Gastrocnemius medialis (tissue), 4 donors: ENCODE measurements around the gene AK3.

Experiments
- POLR2A ChIP-seq, 2 donors: fragments of 450-650 bp; IDR thresholded peaks; one replicate each; pipeline ENCODE4 v1.6.1; 2017; ENCODE audit warnings: antibody characterized with exemption in 2 of 2, mild to moderate bottlenecking in 2 of 2, moderate library complexity in 2 of 2
- TF ChIP-seq, protein P1 (sequence below), 5 experiments: fragments of 450-650 bp in 3 of 5; fragments of 200-600 bp in 2 of 5; sonication (generic) in 2 of 5; IDR thresholded peaks in 4 of 5; conservative IDR thresholded peaks in 1 of 5; 1 replicate in 4 of 5; 2 replicates in 1 of 5; pipeline ENCODE4 v1.5.1; 2016 to 2019; ENCODE audit warnings: antibody characterized with exemption in 5 of 5, mild to moderate bottlenecking in 3 of 5, moderate library complexity in 3 of 5

GRCh38 chr9:4739587-4740387 lies 1.2 kb downstream of the AK3 start:
- no peak for TF ChIP-seq POLR2A (IDR thresholded peaks at IDR 0.05)
- TF ChIP-seq, protein P1, sequence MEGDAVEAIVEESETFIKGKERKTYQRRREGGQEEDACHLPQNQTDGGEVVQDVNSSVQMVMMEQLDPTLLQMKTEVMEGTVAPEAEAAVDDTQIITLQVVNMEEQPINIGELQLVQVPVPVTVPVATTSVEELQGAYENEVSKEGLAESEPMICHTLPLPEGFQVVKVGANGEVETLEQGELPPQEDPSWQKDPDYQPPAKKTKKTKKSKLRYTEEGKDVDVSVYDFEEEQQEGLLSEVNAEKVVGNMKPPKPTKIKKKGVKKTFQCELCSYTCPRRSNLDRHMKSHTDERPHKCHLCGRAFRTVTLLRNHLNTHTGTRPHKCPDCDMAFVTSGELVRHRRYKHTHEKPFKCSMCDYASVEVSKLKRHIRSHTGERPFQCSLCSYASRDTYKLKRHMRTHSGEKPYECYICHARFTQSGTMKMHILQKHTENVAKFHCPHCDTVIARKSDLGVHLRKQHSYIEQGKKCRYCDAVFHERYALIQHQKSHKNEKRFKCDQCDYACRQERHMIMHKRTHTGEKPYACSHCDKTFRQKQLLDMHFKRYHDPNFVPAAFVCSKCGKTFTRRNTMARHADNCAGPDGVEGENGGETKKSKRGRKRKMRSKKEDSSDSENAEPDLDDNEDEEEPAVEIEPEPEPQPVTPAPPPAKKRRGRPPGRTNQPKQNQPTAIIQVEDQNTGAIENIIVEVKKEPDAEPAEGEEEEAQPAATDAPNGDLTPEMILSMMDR (IDR thresholded peaks at IDR 0.05 in 4 of 5, conservative IDR thresholded peaks at IDR 0.05 in 1 of 5), result no peak
